GM23338 (cell line): ENCODE data around the gene IRS1. TPM values are rescaled to one million over a fixed set of nuclear protein-coding genes. Genes with fewer than 3 reads are reported as not detected.

ENCODE experiments used
- ATAC-seq: fragments of 200-7000 bp; cut with Tn5 transposase; 3 replicates; pipeline ENCODE4 v1.9.1; 2020
- DNase-seq: peaks from one replicate; pipeline ENCODE4 v3.0.0-alpha.2; 2015; ENCODE audit warnings: low spot score
- H2AFZ ChIP-seq: fragments of 200-600 bp; sonication (generic); 2 replicates; pipeline ENCODE4 v1.8.0; 2016; ENCODE audit warnings: antibody characterized with exemption, mild to moderate bottlenecking, moderate library complexity
- H3F3A ChIP-seq: fragments of 200-600 bp; sonication (generic); replicated peaks from 2 replicates; pipeline ENCODE4 v1.8.0; 2017; ENCODE audit warnings: antibody characterized with exemption, mixed run types, low read depth
- H3K27ac ChIP-seq: fragments of 200-600 bp; sonication (generic); 2 replicates; pipeline ENCODE4 v1.6.1; 2016; ENCODE audit warnings: low read depth
- H3K27me3 ChIP-seq: fragments of 200-600 bp; sonication (generic); 2 replicates; pipeline ENCODE4 v1.8.0; 2016; ENCODE audit warnings: mild to moderate bottlenecking, mixed run types, moderate library complexity; ENCODE audit not compliant: insufficient read depth
- H3K36me3 ChIP-seq: fragments of 200-600 bp; sonication (generic); 2 replicates; pipeline ENCODE4 v1.8.0; 2016; ENCODE audit warnings: mild to moderate bottlenecking; ENCODE audit not compliant: insufficient read depth
- H3K4me1 ChIP-seq: fragments of 200-600 bp; sonication (generic); 2 replicates; pipeline ENCODE4 v1.8.0; 2016; ENCODE audit warnings: mild to moderate bottlenecking, moderate library complexity; ENCODE audit not compliant: insufficient read depth
- H3K4me2 ChIP-seq: fragments of 200-600 bp; sonication (generic); 2 replicates; pipeline ENCODE4 v1.7.1; 2017; ENCODE audit warnings: mixed run types
- H3K4me3 ChIP-seq: fragments of 200-600 bp; sonication (generic); 2 replicates; pipeline ENCODE4 v1.6.1; 2016; ENCODE audit warnings: mixed run types
- H3K79me2 ChIP-seq: fragments of 200-600 bp; sonication (generic); replicated peaks from 2 replicates; pipeline ENCODE4 v1.8.0; 2017; ENCODE audit warnings: mild to moderate bottlenecking; ENCODE audit not compliant: insufficient read depth
- H3K9me2 ChIP-seq: fragments of 200-600 bp; sonication (generic); 2 replicates; pipeline ENCODE4 v1.8.0; 2017; ENCODE audit not compliant: insufficient read depth
- H4K20me1 ChIP-seq: fragments of 200-600 bp; sonication (generic); replicated peaks from 2 replicates; pipeline ENCODE4 v1.8.0; 2017; ENCODE audit warnings: mild to moderate bottlenecking; ENCODE audit not compliant: insufficient read depth
- H3K27ac Mint-ChIP-seq: 2 replicates; pipeline ENCODE4 v1.8.0; 2020; ENCODE audit warnings: inconsistent platforms, mild to moderate bottlenecking, moderate library complexity, mixed read lengths
- H3K27me3 Mint-ChIP-seq: 3 replicates; pipeline ENCODE4 v1.8.0; 2022; ENCODE audit warnings: low read depth, mild to moderate bottlenecking, moderate library complexity, mixed read lengths, inconsistent platforms; ENCODE audit not compliant: insufficient read depth, poor library complexity
- H3K36me3 Mint-ChIP-seq: 3 replicates; pipeline ENCODE4 v1.8.0; 2021; ENCODE audit warnings: low read depth, mild to moderate bottlenecking, inconsistent platforms, moderate library complexity, mixed read lengths
- H3K4me1 Mint-ChIP-seq: 3 replicates; pipeline ENCODE4 v1.8.0; 2020; ENCODE audit warnings: mild to moderate bottlenecking, inconsistent platforms, mixed read lengths
- H3K4me3 Mint-ChIP-seq: 3 replicates; pipeline ENCODE4 v1.8.0; 2021; ENCODE audit warnings: moderate library complexity, mild to moderate bottlenecking, inconsistent platforms, mixed read lengths
- H3K9me3 Mint-ChIP-seq: 3 replicates; pipeline ENCODE4 v1.8.0; 2020; ENCODE audit warnings: moderate library complexity, mild to moderate bottlenecking, inconsistent platforms, mixed read lengths
- CREB1 ChIP-seq: fragments of 250-450 bp; sonication (Bioruptor Pico); IDR thresholded peaks from 2 replicates; pipeline ENCODE4 v1.5.0; 2020; ENCODE audit warnings: low read depth, mild to moderate bottlenecking, moderate library complexity
- EZH2 ChIP-seq: fragments of 200-600 bp; sonication (generic); IDR thresholded peaks from one replicate; pipeline ENCODE4 v1.8.0; 2017; ENCODE audit warnings: antibody characterized with exemption, mild to moderate bottlenecking, low read depth; ENCODE audit not compliant: unreplicated experiment
- EZH2phosphoT487 ChIP-seq: fragments of 200-600 bp; sonication (generic); IDR thresholded peaks from one replicate; pipeline ENCODE4 v1.8.1; 2018; ENCODE audit warnings: antibody characterized with exemption; ENCODE audit not compliant: unreplicated experiment
- JUNB ChIP-seq: IDR thresholded peaks from one replicate; pipeline ENCODE4 v1.6.1; 2016; ENCODE audit warnings: antibody characterized with exemption; ENCODE audit not compliant: unreplicated experiment
- NANOG ChIP-seq: IDR thresholded peaks from 2 replicates; pipeline ENCODE4 v1.6.1; 2016; ENCODE audit warnings: antibody characterized with exemption, borderline replicate concordance
- POLR2AphosphoS5 ChIP-seq: IDR thresholded peaks from 2 replicates; pipeline ENCODE4 v1.6.1; 2016; ENCODE audit warnings: antibody characterized with exemption, low read depth
- STAT1 ChIP-seq: IDR thresholded peaks from one replicate; pipeline ENCODE4 v1.6.1; 2016; ENCODE audit warnings: antibody characterized with exemption; ENCODE audit not compliant: unreplicated experiment
- ZNF114 ChIP-seq: fragments of 250-450 bp; sonication (Bioruptor Pico); IDR thresholded peaks from 2 replicates; pipeline ENCODE4 v1.5.0; 2020; ENCODE audit warnings: mild to moderate bottlenecking, moderate library complexity
- ZNF331 ChIP-seq: fragments of 250-450 bp; sonication (Bioruptor Pico); IDR thresholded peaks from 2 replicates; pipeline ENCODE4 v1.5.0; 2020; ENCODE audit warnings: low read depth, mild to moderate bottlenecking, moderate library complexity
- polyA plus RNA-seq: library from polyadenylated mRNA; unstranded; fragments of >200 nt; fragmentation: Nextera tagmentation; extraction: Ambion mirVana; gene quantifications from 2 replicates; pipeline ENCODE4 v1.2.1, GENCODE V29; 2016
- total RNA-seq: library from RNA; depleted of rRNA; stranded (reverse); fragments of >200 nt; shearing (Covaris generic); gene quantifications from 2 replicates; pipeline ENCODE4 v1.2.3, GENCODE V29; 2014
- TF ChIP-seq, protein P1 (sequence below): IDR thresholded peaks from one replicate; pipeline ENCODE4 v1.6.1; 2018; ENCODE audit warnings: antibody characterized with exemption; ENCODE audit not compliant: unreplicated experiment
- TF ChIP-seq, protein P2 (sequence below), 2 experiments: fragments of 200-600 bp in 1 of 2; sonication (generic) in 1 of 2; conservative IDR thresholded peaks; 2 replicates each; pipeline versions ENCODE4 v1.5.1 to v1.6.1; 2016 to 2017; ENCODE audit warnings: antibody characterized with exemption in 2 of 2, low read depth in 2 of 2, mild to moderate bottlenecking in 2 of 2, moderate library complexity in 1 of 2
- TF ChIP-seq, protein P3 (sequence below): fragments of 250-450 bp; sonication (Bioruptor Pico); IDR thresholded peaks from 2 replicates; pipeline ENCODE4 v1.5.0; 2020; ENCODE audit warnings: mild to moderate bottlenecking, moderate library complexity
- TF ChIP-seq, protein P4 (sequence below): IDR thresholded peaks from 2 replicates; pipeline ENCODE4 v1.6.1; 2016; ENCODE audit warnings: antibody characterized with exemption

IRS1 gene
- total and polyA plus RNA-seq, 2 experiments from 2014 or later, result 6.9 to 26.2 TPM

DNA sequence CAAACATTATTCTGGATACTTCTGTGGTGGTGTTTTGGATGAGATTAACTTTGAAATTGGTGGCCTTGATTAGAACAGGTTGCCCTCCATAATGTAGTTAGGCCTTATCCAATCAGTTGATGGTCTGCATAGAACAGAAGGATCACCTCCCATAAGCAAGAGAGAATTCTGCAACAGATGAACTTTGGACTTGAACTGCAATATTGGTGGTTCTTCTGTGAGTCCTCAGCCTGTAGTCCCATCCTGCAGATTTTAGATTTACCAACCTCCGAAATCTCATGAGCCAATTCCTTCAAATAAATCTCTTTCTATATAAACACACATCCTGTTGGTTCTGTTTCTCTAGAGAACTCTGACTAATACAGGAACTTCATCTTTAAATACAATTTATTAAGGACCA is 81.9 kb downstream of the IRS1 start:
- no peak overlapping the region for H2AFZ ChIP-seq
- Mint-ChIP-seq H3K36me3 (no peaks in the 10 kb centered on the region), H3K27ac (no peak overlapping the region), H3K9me3 (no peaks in the 10 kb centered on the region), H3K4me1 (peaks cover 6% of the 10 kb centered on the region; the same call in 2 of the 3 replicates), H3K4me3 (no peak overlapping the region), H3K27me3 (no peaks in the 10 kb centered on the region)
- no peak overlapping the region for H3K4me3 ChIP-seq
- H3F3A ChIP-seq, result no peaks in the 10 kb centered on the region
- no peak overlapping the region for H3K4me2 ChIP-seq
- no peaks in the 10 kb centered on the region for H3K36me3 ChIP-seq
- no peaks in the 10 kb centered on the region for H3K27me3 ChIP-seq
- no peak overlapping the region for H3K27ac ChIP-seq
- H3K79me2 ChIP-seq, result no peaks in the 10 kb centered on the region
- no peaks in the 10 kb centered on the region for H3K9me2 ChIP-seq
- H3K4me1 ChIP-seq, result no peaks in the 10 kb centered on the region; the same call in 1 of the 2 replicates
- DNase-seq (no peak), ATAC-seq (no peak)
- no peaks in the 10 kb centered on the region for H4K20me1 ChIP-seq
- TF ChIP-seq EZH2, result no peak
- TF ChIP-seq EZH2phosphoT487, result no peak
- TF ChIP-seq ZNF114 (CRISPR knock-in tag), result no peak
- TF ChIP-seq, protein P1, sequence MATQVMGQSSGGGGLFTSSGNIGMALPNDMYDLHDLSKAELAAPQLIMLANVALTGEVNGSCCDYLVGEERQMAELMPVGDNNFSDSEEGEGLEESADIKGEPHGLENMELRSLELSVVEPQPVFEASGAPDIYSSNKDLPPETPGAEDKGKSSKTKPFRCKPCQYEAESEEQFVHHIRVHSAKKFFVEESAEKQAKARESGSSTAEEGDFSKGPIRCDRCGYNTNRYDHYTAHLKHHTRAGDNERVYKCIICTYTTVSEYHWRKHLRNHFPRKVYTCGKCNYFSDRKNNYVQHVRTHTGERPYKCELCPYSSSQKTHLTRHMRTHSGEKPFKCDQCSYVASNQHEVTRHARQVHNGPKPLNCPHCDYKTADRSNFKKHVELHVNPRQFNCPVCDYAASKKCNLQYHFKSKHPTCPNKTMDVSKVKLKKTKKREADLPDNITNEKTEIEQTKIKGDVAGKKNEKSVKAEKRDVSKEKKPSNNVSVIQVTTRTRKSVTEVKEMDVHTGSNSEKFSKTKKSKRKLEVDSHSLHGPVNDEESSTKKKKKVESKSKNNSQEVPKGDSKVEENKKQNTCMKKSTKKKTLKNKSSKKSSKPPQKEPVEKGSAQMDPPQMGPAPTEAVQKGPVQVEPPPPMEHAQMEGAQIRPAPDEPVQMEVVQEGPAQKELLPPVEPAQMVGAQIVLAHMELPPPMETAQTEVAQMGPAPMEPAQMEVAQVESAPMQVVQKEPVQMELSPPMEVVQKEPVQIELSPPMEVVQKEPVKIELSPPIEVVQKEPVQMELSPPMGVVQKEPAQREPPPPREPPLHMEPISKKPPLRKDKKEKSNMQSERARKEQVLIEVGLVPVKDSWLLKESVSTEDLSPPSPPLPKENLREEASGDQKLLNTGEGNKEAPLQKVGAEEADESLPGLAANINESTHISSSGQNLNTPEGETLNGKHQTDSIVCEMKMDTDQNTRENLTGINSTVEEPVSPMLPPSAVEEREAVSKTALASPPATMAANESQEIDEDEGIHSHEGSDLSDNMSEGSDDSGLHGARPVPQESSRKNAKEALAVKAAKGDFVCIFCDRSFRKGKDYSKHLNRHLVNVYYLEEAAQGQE, result no peak
- TF ChIP-seq STAT1, result no peak
- no peak for TF ChIP-seq POLR2AphosphoS5
- no peak for TF ChIP-seq JUNB
- TF ChIP-seq, protein P2, sequence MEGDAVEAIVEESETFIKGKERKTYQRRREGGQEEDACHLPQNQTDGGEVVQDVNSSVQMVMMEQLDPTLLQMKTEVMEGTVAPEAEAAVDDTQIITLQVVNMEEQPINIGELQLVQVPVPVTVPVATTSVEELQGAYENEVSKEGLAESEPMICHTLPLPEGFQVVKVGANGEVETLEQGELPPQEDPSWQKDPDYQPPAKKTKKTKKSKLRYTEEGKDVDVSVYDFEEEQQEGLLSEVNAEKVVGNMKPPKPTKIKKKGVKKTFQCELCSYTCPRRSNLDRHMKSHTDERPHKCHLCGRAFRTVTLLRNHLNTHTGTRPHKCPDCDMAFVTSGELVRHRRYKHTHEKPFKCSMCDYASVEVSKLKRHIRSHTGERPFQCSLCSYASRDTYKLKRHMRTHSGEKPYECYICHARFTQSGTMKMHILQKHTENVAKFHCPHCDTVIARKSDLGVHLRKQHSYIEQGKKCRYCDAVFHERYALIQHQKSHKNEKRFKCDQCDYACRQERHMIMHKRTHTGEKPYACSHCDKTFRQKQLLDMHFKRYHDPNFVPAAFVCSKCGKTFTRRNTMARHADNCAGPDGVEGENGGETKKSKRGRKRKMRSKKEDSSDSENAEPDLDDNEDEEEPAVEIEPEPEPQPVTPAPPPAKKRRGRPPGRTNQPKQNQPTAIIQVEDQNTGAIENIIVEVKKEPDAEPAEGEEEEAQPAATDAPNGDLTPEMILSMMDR (conservative IDR thresholded peaks at IDR 0.05; ENCODE audit: low read depth in 2 of 2), result no peak
- no peak for TF ChIP-seq NANOG
- TF ChIP-seq, protein P3, sequence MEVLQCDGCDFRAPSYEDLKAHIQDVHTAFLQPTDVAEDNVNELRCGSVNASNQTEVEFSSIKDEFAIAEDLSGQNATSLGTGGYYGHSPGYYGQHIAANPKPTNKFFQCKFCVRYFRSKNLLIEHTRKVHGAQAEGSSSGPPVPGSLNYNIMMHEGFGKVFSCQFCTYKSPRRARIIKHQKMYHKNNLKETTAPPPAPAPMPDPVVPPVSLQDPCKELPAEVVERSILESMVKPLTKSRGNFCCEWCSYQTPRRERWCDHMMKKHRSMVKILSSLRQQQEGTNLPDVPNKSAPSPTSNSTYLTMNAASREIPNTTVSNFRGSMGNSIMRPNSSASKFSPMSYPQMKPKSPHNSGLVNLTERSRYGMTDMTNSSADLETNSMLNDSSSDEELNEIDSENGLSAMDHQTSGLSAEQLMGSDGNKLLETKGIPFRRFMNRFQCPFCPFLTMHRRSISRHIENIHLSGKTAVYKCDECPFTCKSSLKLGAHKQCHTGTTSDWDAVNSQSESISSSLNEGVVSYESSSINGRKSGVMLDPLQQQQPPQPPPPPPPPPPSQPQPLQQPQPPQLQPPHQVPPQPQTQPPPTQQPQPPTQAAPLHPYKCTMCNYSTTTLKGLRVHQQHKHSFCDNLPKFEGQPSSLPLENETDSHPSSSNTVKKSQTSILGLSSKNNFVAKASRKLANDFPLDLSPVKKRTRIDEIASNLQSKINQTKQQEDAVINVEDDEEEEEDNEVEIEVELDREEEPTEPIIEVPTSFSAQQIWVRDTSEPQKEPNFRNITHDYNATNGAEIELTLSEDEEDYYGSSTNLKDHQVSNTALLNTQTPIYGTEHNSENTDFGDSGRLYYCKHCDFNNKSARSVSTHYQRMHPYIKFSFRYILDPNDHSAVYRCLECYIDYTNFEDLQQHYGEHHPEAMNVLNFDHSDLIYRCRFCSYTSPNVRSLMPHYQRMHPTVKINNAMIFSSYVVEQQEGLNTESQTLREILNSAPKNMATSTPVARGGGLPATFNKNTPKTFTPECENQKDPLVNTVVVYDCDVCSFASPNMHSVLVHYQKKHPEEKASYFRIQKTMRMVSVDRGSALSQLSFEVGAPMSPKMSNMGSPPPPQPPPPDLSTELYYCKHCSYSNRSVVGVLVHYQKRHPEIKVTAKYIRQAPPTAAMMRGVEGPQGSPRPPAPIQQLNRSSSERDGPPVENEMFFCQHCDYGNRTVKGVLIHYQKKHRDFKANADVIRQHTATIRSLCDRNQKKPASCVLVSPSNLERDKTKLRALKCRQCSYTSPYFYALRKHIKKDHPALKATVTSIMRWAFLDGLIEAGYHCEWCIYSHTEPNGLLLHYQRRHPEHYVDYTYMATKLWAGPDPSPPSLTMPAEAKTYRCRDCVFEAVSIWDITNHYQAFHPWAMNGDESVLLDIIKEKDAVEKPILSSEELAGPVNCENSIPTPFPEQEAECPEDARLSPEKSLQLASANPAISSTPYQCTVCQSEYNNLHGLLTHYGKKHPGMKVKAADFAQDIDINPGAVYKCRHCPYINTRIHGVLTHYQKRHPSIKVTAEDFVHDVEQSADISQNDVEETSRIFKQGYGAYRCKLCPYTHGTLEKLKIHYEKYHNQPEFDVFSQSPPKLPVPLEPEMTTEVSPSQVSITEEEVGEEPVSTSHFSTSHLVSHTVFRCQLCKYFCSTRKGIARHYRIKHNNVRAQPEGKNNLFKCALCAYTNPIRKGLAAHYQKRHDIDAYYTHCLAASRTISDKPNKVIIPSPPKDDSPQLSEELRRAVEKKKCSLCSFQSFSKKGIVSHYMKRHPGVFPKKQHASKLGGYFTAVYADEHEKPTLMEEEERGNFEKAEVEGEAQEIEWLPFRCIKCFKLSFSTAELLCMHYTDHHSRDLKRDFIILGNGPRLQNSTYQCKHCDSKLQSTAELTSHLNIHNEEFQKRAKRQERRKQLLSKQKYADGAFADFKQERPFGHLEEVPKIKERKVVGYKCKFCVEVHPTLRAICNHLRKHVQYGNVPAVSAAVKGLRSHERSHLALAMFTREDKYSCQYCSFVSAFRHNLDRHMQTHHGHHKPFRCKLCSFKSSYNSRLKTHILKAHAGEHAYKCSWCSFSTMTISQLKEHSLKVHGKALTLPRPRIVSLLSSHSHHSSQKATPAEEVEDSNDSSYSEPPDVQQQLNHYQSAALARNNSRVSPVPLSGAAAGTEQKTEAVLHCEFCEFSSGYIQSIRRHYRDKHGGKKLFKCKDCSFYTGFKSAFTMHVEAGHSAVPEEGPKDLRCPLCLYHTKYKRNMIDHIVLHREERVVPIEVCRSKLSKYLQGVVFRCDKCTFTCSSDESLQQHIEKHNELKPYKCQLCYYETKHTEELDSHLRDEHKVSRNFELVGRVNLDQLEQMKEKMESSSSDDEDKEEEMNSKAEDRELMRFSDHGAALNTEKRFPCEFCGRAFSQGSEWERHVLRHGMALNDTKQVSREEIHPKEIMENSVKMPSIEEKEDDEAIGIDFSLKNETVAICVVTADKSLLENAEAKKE, result no peak
- TF ChIP-seq CREB1 (CRISPR knock-in tag), result no peak
- no peak for TF ChIP-seq ZNF331
- TF ChIP-seq, protein P4, sequence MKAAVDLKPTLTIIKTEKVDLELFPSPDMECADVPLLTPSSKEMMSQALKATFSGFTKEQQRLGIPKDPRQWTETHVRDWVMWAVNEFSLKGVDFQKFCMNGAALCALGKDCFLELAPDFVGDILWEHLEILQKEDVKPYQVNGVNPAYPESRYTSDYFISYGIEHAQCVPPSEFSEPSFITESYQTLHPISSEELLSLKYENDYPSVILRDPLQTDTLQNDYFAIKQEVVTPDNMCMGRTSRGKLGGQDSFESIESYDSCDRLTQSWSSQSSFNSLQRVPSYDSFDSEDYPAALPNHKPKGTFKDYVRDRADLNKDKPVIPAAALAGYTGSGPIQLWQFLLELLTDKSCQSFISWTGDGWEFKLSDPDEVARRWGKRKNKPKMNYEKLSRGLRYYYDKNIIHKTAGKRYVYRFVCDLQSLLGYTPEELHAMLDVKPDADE, result no peak
